Measurements from ENCODE around the gene CAMSAP2.

The CAMSAP2 gene

GRCh38 chr1:200901350-200901749, 162.7 kb downstream of the CAMSAP2 start:
- DNase-seq: no peak

- DNase-seq: no peak
These were observed 163.2 kb downstream of the CAMSAP2 start for GRCh38 chr1:200901796-200902444.

GRCh38 chr1:200903793-200904192, 165.1 kb downstream of the CAMSAP2 start:
- no peak for DNase-seq

- DNase-seq: no peak
These were observed 166.1 kb downstream of the CAMSAP2 start for GRCh38 chr1:200904772-200905171.

- no peak for DNase-seq
These were observed 166.8 kb downstream of the CAMSAP2 start for GRCh38 chr1:200905411-200906052.

GRCh38 chr1:200906491-200906890, 167.8 kb downstream of the CAMSAP2 start:
- DNase-seq: no peak

GRCh38 chr1:200907611-200908097, 169.0 kb downstream of the CAMSAP2 start:
- peak; percentile 51 to 84 (median 72) for DNase-seq

- DNase-seq: no peak
These were observed 169.6 kb downstream of the CAMSAP2 start for GRCh38 chr1:200908191-200908868.

GRCh38 chr1:200909071-200909470, 170.4 kb downstream of the CAMSAP2 start:
- DNase-seq: no peak

- no peak for DNase-seq
These were observed 171.1 kb downstream of the CAMSAP2 start for GRCh38 chr1:200909757-200910239.

Data from suppressor macrophage (primary cell).